ENCODE data around the gene PKP3.

Gene PKP3

GRCh38 chr11:363948-364761 lies 29.9 kb upstream of the PKP3 start:
- peak; percentile 91 for DNase-seq (ENCODE audit: low spot score)

GRCh38 chr11:364991-365725 lies 28.9 kb upstream of the PKP3 start:
- DNase-seq (ENCODE audit: low spot score): no peak

GRCh38 chr11:365831-366230 lies 28.2 kb upstream of the PKP3 start:
- DNase-seq (ENCODE audit: low spot score): no peak

- DNase-seq (ENCODE audit: low spot score): no peak
These were observed 26.0 kb upstream of the PKP3 start for GRCh38 chr11:367956-368413.

- DNase-seq (ENCODE audit: low spot score): peak; percentile 28
These were observed 25.3 kb upstream of the PKP3 start for GRCh38 chr11:368414-369335.

- no peak for DNase-seq (ENCODE audit: low spot score)
These were observed 24.5 kb upstream of the PKP3 start, which contains the start of gene B4GALNT4 for GRCh38 chr11:369336-370018. B4GALNT4 (plus strand) TSS chr11:369499; CDS start chr11:369804, 305 bp downstream.

- no peak for DNase-seq (ENCODE audit: low spot score)
These were observed 23.7 kb upstream of the PKP3 start for GRCh38 chr11:370070-370941.

GRCh38 chr11:371051-371450 lies 23.0 kb upstream of the PKP3 start:
- no peak for DNase-seq (ENCODE audit: low spot score)

GRCh38 chr11:371716-372590 lies 22.1 kb upstream of the PKP3 start:
- no peak for DNase-seq (ENCODE audit: low spot score)

GRCh38 chr11:372809-373715 lies 20.9 kb upstream of the PKP3 start:
- DNase-seq (ENCODE audit: low spot score): no peak

- DNase-seq (ENCODE audit: low spot score): no peak
These were observed 20.1 kb upstream of the PKP3 start for GRCh38 chr11:373716-374551.

- no peak for DNase-seq (ENCODE audit: low spot score)
These were observed 18.7 kb upstream of the PKP3 start for GRCh38 chr11:375065-376025.

- no peak for DNase-seq (ENCODE audit: low spot score)
These were observed 17.4 kb upstream of the PKP3 start for GRCh38 chr11:376531-377173.

GRCh38 chr11:377174-377865 lies 16.7 kb upstream of the PKP3 start:
- DNase-seq (ENCODE audit: low spot score): no peak

GRCh38 chr11:377883-378500 lies 16.0 kb upstream of the PKP3 start:
- no peak for DNase-seq (ENCODE audit: low spot score)
